HG03432 (cell line): Measurements from ENCODE around the gene IL1B.

ENCODE experiments used
- ATAC-seq: cut with Tn5 transposase; IDR thresholded peaks from one replicate; pipeline ENCODE4 v1.9.1; 2021; ENCODE audit warnings: mild to moderate bottlenecking, moderate library complexity; ENCODE audit not compliant: unreplicated experiment

The IL1B gene

DNA sequence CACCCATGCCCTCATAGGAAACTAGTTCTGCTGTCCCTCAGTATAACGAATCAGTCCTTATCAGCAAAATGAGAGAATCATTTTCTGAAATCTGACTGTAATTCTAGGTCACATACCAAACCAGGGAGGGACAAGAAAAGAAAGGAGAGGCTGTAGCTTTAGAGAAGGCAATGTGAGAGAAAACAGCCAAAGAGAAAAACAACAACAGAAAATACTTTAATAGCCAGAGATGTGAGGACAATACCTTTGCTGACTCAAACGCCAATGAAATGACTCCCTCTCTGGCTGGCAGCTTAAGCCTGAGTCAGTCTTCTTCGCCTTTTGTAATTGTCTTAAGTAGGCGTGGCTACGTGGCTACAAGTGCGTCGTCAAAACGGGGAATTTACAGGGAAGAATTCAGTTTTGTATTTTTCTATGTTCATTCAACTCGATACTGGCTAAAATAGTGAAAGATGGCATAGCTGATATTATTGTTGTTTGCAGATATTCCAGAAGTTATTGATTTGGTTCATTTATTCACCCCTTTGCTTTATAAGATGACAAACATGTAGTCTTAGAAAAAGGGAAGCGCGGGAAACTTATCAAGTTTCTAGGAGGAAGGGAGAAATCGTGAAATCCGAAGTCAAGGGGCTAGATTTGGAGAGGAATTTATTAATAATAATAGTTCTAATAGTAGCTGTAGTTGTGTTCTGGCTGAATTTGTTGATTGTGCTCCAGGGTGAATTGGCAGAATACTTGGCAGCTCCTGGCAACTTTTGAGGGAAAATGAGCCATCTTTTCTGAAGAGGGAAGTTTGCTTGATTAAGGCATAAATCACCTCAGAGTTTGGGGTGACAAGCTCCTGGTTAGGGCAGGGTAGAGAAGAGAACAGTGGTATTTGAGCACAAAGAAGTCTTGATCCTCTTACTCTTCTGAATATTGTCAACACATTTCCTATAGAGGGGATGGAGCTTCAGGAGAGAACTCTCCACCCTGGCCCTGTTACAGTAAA is 52.1 kb downstream of the IL1B start, which contains the start of gene IL1A:
Gene IL1A, minus strand, starts transcription at position 295 of the 991 bp plus-strand sequence. CDS start 723 bp downstream, outside the sequence.
- ATAC-seq, result no peak

DNA sequence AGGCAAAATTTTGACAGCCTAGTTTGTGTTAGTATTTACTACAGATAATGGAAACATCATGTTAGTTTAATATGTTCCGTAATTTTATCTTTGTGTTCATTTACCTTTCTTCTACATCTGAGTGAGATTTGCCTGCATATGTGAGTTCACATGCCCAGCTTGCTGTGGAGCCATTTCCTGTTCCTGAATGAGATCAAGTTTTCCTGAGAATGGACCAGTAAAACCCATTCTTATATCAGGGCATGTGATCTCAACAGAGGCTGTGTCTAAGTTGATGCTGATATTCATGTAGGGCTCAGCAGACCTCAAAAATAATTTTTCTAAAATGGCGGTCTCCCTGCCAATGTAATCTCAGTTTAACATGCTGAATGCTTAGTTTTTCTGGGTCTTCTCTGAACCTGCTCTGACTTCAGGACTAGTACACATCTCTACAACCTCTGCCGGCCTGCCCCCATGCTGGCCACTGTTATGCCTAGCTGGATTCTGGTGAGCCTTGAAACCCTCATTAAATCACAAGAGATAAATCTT is 53.3 kb downstream of the IL1B start:
- ATAC-seq, result no peak

DNA sequence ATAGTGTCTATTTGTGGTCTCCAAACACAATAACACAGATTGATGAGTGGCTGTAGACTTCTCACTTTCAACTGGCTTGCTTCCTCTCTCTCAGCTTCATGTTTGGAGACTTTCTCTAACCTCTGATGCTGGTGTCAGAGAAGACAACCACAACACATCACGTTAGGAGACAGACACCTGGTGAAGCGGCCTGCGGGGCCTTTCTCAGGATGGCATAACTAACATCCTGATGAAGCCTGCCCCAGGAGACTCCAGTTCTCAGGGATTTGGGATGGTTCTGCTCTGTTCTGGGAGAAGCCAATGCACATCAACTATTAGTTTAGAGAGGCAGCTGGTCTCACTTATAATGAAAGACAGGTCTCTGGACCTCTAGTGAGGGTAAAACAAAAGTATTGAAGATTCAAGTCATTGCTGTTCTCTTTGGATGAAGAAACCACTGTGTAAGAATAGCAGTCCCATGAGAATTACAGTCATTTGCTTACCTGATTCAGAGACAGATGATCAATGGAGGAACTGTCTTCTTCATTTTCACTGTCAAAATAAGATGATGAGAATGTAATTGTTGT is 54.3 kb downstream of the IL1B start:
- ATAC-seq, result peak; percentile 86
